Stomach (tissue), 4 donors: Measurements from ENCODE around the gene TMEM91.

ENCODE experiments used
- CTCF ChIP-seq, 7 experiments: fragments of 450-650 bp in 4 of 7; fragments of 200-600 bp in 3 of 7; sonication (generic) in 3 of 7; IDR thresholded peaks; one replicate each; pipeline ENCODE4 v1.5.1; 2016 to 2019; ENCODE audit warnings: antibody characterized with exemption in 7 of 7, control low read depth in 2 of 7, mild to moderate bottlenecking in 1 of 7
- EP300 ChIP-seq: sonication (generic); formaldehyde crosslinking; IDR thresholded peaks from one replicate; pipeline ENCODE4 v1.6.1; 2017; ENCODE audit warnings: antibody characterized with exemption
- POLR2AphosphoS5 ChIP-seq, 3 donors: sonication (generic); formaldehyde crosslinking; IDR thresholded peaks; one replicate each; pipeline ENCODE4 v1.6.1; 2016; ENCODE audit warnings: antibody characterized with exemption in 3 of 3

GRCh38 chr19:41425174-41426115 is 49.1 kb downstream of the TMEM91 start:
- no peak for TF ChIP-seq CTCF (IDR thresholded peaks at IDR 0.05)
- TF ChIP-seq EP300 = no peak
- TF ChIP-seq POLR2AphosphoS5 (IDR thresholded peaks at IDR 0.05) = no peak
